SU-DHL-6 (cell line): ENCODE measurements around the gene IFNA21.
"Not testable (repeated sequence)": the region's sequence is repeated elsewhere in the genome, so short reads cannot be mapped to it uniquely, and the experiment has no call there.

Experiments
- H2AFZ ChIP-seq: fragments of 200-600 bp; sonication (generic); 2 replicates; pipeline ENCODE4 v1.6.1; 2014; ENCODE audit warnings: low read depth, mild to moderate bottlenecking, moderate library complexity, mixed read lengths, antibody characterized with exemption, low read length; ENCODE audit not compliant: severe bottlenecking
- H3F3A ChIP-seq: fragments of 200-600 bp; shearing (Covaris generic); 2 replicates; pipeline ENCODE4 v1.6.0; 2016; ENCODE audit warnings: antibody characterized with exemption, mild to moderate bottlenecking; ENCODE audit not compliant: insufficient read depth
- H3K27ac ChIP-seq: fragments of 200-600 bp; sonication (generic); 2 replicates; pipeline ENCODE4 v1.5.1; 2016; ENCODE audit warnings: low read depth, mild to moderate bottlenecking, low read length, moderate library complexity, mixed read lengths
- H3K27me3 ChIP-seq: fragments of 200-600 bp; sonication (generic), shearing (Covaris generic); 2 replicates; pipeline ENCODE4 v1.6.0; 2014; ENCODE audit warnings: mild to moderate bottlenecking, low read length
- H3K36me3 ChIP-seq: fragments of 200-600 bp; sonication (generic); 2 replicates; pipeline ENCODE4 v1.6.1; 2014; ENCODE audit warnings: mild to moderate bottlenecking, low read length, mixed read lengths
- H3K4me2 ChIP-seq: fragments of 300-600, 200-600 bp; shearing (Covaris generic), sonication (generic); 2 replicates; pipeline ENCODE4 v1.6.0; 2014; ENCODE audit warnings: low read length, low read depth, mild to moderate bottlenecking; ENCODE audit not compliant: poor library complexity, severe bottlenecking
- H3K4me3 ChIP-seq: fragments of 200-600 bp; sonication (generic); 2 replicates; pipeline ENCODE4 v1.5.1; 2014; ENCODE audit warnings: antibody characterized with exemption, low read length, mild to moderate bottlenecking, mixed read lengths; ENCODE audit not compliant: insufficient read depth, poor library complexity, severe bottlenecking
- H3K79me2 ChIP-seq: fragments of 200-600 bp; sonication (generic); 2 replicates; pipeline ENCODE4 v1.6.1; 2014; ENCODE audit warnings: mild to moderate bottlenecking, low read length, moderate library complexity; ENCODE audit not compliant: insufficient read depth
- H3K9ac ChIP-seq: fragments of 200-600 bp; sonication (generic); 2 replicates; pipeline ENCODE4 v1.7.0; 2014; ENCODE audit warnings: mild to moderate bottlenecking, low read length
- H3K9me2 ChIP-seq: fragments of 200-600 bp; sonication (generic); replicated peaks from 2 replicates; pipeline ENCODE4 v1.6.1; 2014; ENCODE audit warnings: low read length; ENCODE audit not compliant: insufficient read depth
- H3K9me3 ChIP-seq: fragments of 200-600 bp; sonication (generic); 2 replicates; pipeline ENCODE4 v1.6.1; 2014; ENCODE audit warnings: low read length, mixed read lengths; ENCODE audit not compliant: insufficient read depth
- H4K20me1 ChIP-seq: fragments of 200-600 bp; sonication (generic); 2 replicates; pipeline ENCODE4 v1.6.1; 2014; ENCODE audit warnings: low read depth, mild to moderate bottlenecking, antibody characterized with exemption, low read length, moderate library complexity, mixed read lengths
- EZH2phosphoT487 ChIP-seq: fragments of 200-600 bp; sonication (generic), shearing (Covaris generic); conservative IDR thresholded peaks from 2 replicates; pipeline ENCODE4 v1.6.1; 2018; ENCODE audit warnings: mild to moderate bottlenecking, antibody characterized with exemption, low read length, moderate library complexity, mixed read lengths
- TF ChIP-seq, protein P1 (sequence below): fragments of 200-600 bp; sonication (generic); IDR thresholded peaks from one replicate; pipeline ENCODE4 v1.5.1; 2017; ENCODE audit warnings: antibody characterized with exemption, mild to moderate bottlenecking, low read length, moderate library complexity; ENCODE audit not compliant: insufficient read depth, poor library complexity, severe bottlenecking

IFNA21 gene

DNA sequence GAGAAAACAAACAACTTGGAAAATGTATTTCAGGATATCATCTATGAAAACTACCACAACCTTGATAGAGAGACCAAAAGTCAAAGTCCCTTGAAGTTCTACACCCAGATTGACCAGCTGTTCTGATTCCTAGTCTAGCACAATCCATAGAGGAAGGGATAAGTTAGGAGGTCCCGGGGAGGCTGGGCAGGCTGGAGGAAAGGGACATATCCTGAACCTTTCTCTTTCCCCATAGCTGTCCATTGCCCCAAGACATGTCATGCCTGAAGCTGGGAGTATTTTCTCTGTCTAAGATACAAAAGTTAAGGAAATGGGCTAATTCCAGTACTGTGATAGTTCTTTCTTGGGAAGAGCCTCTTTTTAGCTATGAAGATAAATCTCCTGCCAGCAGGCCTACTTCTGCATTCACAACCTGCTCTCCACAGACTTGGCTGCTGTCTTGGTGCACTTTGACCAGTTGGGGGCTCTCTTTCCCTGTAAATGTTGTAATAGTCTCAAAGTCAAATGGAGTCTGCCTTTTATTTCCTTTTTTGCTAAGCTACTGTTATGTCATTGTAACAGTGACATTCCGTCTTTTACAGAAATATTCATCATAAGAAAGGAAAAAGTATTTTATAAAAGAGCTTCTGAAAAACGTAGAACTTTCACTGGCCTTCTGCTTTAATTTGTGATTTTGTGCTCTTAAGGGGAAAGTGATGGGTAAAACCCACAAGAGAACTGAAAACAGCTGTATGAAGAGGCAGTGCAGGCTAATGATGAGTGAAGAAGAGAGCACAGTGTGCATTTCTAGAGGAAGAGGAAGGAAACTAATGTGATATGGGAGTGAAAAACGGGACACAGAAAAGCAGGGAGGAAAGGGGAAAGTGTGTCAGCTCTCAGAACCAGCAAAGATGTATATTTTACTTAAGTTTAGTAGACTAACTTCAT, 16.6 kb upstream of the IFNA21 start:
- not testable (repeated sequence) for H3K27ac ChIP-seq, H3K27me3 ChIP-seq, H2AFZ ChIP-seq, H3K36me3 ChIP-seq, H3F3A ChIP-seq, H3K4me3 ChIP-seq, H3K9ac ChIP-seq, H3K9me2 ChIP-seq, H3K9me3 ChIP-seq, H3K4me2 ChIP-seq, H3K79me2 ChIP-seq, H4K20me1 ChIP-seq
- TF ChIP-seq, protein P1, sequence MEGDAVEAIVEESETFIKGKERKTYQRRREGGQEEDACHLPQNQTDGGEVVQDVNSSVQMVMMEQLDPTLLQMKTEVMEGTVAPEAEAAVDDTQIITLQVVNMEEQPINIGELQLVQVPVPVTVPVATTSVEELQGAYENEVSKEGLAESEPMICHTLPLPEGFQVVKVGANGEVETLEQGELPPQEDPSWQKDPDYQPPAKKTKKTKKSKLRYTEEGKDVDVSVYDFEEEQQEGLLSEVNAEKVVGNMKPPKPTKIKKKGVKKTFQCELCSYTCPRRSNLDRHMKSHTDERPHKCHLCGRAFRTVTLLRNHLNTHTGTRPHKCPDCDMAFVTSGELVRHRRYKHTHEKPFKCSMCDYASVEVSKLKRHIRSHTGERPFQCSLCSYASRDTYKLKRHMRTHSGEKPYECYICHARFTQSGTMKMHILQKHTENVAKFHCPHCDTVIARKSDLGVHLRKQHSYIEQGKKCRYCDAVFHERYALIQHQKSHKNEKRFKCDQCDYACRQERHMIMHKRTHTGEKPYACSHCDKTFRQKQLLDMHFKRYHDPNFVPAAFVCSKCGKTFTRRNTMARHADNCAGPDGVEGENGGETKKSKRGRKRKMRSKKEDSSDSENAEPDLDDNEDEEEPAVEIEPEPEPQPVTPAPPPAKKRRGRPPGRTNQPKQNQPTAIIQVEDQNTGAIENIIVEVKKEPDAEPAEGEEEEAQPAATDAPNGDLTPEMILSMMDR, result peak; percentile 80

DNA sequence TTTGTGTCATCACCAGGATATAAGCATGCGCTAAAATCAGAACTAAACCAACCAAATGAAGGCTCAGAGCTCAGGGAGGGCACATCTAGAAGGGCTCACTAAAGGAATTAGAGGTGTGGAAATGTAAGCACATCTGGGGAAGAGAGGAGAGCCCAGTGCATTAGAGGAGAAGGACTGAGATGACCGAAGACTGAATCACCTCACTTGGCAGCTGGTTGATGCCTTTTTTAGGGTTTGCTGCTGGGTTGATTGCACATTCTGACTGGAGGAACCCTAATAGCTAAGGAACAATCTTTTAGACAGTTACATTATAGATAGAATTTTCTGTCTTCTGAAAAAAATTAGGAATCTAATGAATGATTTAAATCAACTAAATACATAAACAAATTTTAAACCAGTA, 8.2 kb upstream of the IFNA21 start:
- no peaks in the 10 kb centered on the region for H4K20me1 ChIP-seq
- no peak overlapping the region for H3K4me3 ChIP-seq
- no peaks in the 10 kb centered on the region for H3K36me3 ChIP-seq
- H2AFZ ChIP-seq, result no peak overlapping the region
- H3F3A ChIP-seq, result no peaks in the 10 kb centered on the region
- no peak overlapping the region for H3K4me2 ChIP-seq
- no peak overlapping the region for H3K9ac ChIP-seq
- H3K9me3 ChIP-seq, result no peaks in the 10 kb centered on the region
- H3K27ac ChIP-seq, result no peak overlapping the region
- H3K9me2 ChIP-seq, result no peaks in the 10 kb centered on the region
- TF ChIP-seq EZH2phosphoT487, result no peak
- TF ChIP-seq, protein P1, result no peak
- no peaks in the 10 kb centered on the region for H3K79me2 ChIP-seq
- no peaks in the 10 kb centered on the region for H3K27me3 ChIP-seq

DNA sequence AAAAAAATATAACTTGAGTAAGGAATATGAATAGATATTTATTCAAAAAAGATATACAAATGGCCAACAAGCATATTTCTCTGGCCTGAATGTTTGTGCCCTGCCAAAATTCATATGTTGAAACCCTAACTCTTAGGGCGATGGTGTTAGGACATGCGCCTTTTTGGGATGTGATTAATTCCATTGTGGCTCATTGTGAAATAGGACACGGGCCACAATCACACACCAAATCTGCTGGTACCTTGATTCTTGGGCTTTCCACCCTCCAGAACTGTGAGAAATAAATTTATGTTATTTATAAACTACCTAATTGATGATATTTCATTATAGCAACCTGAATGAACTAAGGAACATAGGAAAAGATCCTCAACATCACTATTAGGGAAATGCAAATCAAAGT, 5.7 kb upstream of the IFNA21 start:
- no peaks in the 10 kb centered on the region for H3K79me2 ChIP-seq
- no peaks in the 10 kb centered on the region for H3K36me3 ChIP-seq
- H2AFZ ChIP-seq, result no peak overlapping the region
- H4K20me1 ChIP-seq, result no peaks in the 10 kb centered on the region
- H3K4me2 ChIP-seq, result no peak overlapping the region
- TF ChIP-seq, protein P1, result no peak
- TF ChIP-seq EZH2phosphoT487, result no peak
- H3K9me3 ChIP-seq, result no peaks in the 10 kb centered on the region
- no peaks in the 10 kb centered on the region for H3K9me2 ChIP-seq
- no peak overlapping the region for H3K4me3 ChIP-seq
- H3K27ac ChIP-seq, result no peak overlapping the region
- H3K27me3 ChIP-seq, result no peaks in the 10 kb centered on the region
- H3K9ac ChIP-seq, result no peak overlapping the region
- no peaks in the 10 kb centered on the region for H3F3A ChIP-seq
